Measurements from ENCODE around the gene SNAP25.

GRCh38 chr20:10313701-10314100 is 95.1 kb downstream of the SNAP25 start:
- TF ChIP-seq POLR2AphosphoS5 (IDR thresholded peaks at IDR 0.05; ENCODE audit: insufficient read depth in 1 of 2, low read depth in 1 of 2) (no peak), CTCF (IDR thresholded peaks at IDR 0.05) (no peak), POLR2A (IDR thresholded peaks at IDR 0.05) (no peak)

All from vagina (tissue), 2 donors.